Tongue (tissue), 2 donors: Measurements from ENCODE around the gene STUM. TPM values are rescaled to one million over a fixed set of nuclear protein-coding genes. Genes with fewer than 3 reads are reported as not detected.
A peak's percentile ranks its signal among the peaks of the same experiment; 100 is the strongest.

Experiments used
- DNase-seq: peaks from one replicate; pipeline ENCODE4 v3.0.0-alpha.2; 2015
- total RNA-seq: library from RNA; depleted of rRNA; stranded (reverse); fragments of >200 nt; gene quantifications from one replicate; pipeline ENCODE4 v1.2.3, GENCODE V29; 2014

STUM gene
- total RNA-seq, 1 donor from 2014 or later: 7.4 TPM

GRCh38 chr1:226640321-226641136 is 92.0 kb downstream of the STUM start:
- peak; percentile 82 for DNase-seq

DNA sequence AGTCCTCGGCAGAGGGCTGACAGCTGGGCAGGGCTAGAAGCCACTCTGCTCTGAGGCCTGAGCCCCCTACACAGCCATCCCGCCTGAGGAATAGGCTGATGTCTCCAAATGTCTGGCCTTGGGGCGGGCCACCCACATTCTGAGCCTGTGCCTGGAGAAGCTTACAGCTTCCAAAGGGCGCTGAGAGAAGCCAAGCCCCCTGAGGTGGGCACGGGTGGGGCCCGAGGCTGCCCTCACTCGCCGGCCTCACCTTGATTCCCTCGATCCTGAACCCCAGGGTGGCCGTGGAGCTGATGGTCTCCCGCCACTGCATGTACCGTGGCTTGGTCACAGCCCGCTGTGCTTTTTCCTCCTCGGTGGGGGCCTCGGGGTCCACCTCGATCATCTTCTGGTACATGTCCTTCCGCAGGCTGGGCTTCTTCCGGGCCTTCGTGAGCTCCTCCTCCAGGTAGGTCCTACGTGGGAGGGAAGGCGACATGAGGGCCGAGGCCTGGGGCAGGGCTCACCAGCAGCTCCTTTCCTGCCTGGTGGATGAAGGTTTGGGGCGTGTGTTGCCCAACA is 93.2 kb downstream of the STUM start:
- DNase-seq: no peak

- DNase-seq: no peak
Observed at GRCh38 chr1:226642421-226642820, 93.9 kb downstream of the STUM start.

GRCh38 chr1:226643177-226643576 is 94.6 kb downstream of the STUM start:
- DNase-seq: peak; percentile 63

DNA sequence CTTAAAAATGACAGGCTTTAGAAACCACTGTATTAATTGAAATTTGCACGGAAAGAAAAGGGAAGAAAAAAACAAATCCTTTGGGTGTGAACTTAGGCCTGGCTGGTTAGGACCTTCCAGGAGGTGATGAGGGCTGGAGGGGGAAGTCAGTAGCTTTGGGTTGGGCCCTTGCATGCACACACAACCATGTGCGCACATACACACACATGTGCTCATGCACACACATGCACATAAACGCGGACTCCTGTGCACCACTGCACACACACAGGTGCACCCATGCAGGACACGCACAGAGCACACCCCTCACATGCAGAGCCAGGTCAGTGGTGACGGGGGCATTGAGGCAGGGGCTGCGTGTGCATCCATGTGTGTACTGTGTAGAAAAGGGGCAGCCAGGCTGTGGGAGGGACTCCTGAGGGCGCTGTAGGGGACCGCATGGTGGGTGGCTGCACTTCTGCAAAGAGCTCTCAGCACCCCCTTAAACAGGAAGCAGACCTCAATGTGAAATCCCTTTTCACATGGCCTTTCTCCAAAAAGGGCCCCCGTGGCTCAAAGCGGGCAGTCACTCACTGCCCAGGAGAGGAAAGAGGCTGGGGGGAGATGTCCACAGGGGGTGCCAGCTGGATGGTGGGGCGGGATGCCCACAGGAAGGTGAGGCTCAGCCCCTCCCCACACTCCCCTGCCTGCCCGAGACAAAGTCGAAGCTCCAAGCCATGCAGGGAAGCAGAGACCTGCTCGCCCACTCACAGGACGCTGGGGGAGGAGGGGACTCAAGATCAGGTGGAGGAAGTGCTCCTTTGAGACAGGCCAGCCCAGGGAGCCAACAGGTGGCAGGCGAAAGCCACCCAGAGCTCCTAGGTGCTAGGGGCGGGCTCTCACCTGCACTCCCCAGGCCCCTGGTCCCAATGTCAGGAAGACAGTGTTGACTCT is 95.3 kb downstream of the STUM start:
- no peak for DNase-seq

- DNase-seq: no peak
Observed at GRCh38 chr1:226644541-226645176, 96.1 kb downstream of the STUM start.

DNA sequence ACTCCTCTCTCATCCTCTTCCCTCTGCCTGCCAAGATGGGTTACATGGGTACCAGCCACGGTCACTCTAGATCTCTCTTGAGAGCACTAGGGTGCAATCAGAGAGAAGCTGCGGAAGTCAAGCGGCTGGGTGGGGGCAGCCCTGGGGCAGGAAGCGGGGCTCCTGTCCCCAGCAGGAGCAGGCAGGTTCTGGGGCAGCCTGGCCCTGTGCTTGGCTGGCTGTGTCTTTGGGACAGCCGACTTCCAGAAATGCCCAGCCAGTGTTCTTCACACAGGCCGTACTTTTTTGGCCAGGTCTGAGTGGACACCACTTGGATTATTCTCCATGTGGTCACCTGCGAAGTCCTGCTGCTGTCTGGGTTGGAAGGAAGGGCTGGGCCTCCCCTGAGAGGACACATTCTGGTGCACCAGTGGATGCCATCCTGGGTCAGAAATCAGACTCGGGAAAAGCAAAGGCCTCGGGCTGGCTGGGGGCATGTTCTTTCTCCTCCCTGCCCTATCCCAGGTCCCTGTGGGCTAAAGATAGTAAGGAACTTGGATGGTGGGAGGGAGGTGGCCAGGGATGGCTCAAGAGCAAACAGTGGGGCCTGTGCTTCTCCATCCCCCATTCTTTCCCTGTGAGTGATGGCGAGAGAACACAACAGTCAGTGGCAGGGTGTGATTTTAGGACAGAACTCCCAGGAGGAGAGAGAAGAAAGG is 96.9 kb downstream of the STUM start:
- no peak for DNase-seq

DNA sequence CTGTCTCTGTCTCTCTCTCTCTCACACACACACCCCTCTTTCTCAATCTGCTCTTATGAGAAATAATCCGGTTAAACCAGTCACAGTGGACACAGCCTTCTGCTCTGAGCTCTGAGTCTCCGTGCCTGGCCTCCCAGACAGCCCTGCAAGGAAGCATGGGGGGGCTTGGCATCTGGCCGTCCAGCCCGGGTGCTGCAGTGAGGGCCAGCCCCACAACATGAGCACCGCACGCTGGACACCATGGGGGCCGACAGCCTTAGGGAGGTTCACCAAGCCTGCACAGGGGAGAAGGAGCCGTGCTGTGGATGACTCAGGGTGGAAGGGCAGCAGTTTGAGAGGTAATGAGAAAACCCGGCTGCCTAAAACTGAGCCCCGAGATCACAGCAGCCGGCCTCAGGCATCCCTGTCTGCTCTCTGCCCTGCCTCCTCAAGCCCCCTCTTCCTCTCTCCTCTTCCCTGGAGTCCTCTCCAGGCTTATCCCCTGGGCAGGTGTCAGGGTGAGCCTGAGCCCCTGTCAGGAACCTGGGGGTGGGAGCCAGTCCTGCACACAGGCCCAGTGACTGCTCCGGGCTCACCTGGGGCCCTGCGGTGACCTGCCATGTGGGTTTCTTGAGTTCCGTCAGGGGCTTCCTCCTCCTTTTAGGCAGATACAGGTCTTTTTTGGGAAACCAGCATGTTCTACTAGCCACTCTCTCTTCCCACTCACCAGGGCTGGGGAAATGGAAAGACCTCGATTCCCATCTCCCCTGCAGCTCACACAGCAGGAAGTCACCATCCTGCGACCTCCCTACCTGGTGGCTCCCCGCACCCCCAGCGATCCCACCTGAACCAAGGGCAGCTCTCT is 97.7 kb downstream of the STUM start:
- no peak for DNase-seq

DNA sequence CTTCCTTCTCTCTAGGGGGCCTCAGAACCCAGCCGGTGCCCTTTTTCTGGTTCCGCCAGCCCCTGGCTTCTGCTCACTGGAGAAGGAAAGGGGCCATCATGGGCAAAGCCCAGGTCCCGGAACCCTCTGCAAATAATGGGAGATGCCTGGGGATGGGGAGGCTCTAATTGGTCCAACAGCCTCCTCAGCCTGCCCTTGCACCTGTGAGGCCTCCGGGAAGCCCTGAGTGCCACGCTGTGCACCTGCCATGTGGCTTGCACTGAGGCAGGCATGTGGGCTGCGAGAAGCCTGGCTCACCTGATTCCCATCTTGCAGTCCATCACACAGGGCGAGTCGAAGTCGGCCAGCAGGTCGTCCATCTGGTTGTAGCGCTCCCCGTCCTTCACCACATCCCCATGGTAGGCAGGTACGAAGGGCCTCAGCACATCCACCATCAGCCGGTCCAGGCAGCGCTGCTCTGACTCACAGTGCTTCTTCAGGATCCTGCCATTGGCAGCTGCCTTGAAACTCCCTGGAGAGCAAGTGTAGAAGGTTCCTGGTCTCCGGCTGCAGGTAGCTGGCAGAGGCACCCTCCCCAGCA is 98.4 kb downstream of the STUM start:
- DNase-seq: no peak

GRCh38 chr1:226647719-226648118 is 99.2 kb downstream of the STUM start:
- DNase-seq: no peak

DNA sequence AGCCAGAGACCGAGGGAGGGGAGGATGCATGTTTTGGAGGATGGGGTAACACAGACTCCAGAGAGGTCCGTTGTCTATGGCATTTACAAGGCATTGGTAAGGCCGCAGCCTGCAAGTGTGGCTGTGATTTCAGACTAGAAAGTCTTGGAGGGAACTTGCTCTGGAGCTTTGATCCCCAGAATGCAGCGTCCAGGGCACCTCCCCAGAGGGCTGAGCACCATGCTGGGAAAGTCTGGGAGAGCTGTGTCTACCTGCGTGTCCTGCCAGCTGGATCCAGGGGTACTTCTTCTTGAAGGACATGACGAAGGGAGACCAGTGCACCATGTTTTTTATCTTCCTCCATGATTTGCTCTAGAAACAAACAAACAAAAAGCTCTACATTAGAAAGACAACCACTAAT is 99.9 kb downstream of the STUM start:
- DNase-seq: no peak

DNA sequence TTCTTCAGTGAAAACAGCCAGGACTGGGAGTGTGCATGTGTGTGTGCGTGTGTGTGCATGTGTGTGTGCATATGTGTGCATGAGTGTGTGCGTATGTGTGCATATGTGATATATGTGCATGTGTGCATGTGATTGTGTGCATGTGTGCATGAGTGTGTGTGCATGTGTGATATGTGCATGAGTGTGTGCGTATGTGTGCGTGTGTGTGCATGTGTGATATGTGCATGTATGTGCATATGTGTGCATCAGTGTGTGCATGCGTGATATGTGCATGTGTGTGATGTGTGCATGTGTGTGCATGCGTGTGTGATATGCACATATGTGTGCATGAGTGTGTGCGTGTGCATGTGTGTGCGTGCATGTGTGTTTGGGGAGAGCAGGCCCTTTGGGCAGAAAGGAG is 100.7 kb downstream of the STUM start:
- no peak for DNase-seq

- DNase-seq: no peak
Observed at GRCh38 chr1:226649780-226650179, 101.2 kb downstream of the STUM start.

DNA sequence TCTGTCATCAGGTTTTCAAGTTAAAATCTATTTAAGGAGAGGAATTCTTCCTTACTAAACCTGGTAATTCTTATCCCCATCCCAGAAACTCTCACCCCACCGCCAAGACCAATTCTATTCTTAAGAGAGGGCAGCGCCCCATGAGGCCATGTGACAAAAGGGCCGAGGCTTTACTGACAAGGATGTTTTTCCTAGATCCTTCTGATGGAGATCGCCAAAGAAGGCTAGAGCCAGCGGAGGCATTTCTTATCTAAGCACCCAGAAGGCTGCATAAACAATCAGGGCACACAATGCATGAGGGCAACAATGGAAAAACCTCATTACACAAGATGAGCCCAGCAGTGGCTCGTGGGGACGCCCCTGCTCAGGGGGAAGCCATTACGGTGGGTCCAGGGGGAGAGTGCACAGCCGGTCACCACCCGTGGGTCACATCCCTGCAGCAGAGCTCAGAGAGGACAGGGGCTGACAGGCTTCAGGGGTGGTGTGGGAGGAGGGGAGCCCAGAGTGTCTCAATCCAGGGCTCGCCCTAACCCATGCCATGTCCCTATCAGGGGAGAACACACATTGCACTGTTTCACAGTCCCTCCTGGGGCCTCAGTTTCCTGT is 101.8 kb downstream of the STUM start:
- no peak for DNase-seq

DNA sequence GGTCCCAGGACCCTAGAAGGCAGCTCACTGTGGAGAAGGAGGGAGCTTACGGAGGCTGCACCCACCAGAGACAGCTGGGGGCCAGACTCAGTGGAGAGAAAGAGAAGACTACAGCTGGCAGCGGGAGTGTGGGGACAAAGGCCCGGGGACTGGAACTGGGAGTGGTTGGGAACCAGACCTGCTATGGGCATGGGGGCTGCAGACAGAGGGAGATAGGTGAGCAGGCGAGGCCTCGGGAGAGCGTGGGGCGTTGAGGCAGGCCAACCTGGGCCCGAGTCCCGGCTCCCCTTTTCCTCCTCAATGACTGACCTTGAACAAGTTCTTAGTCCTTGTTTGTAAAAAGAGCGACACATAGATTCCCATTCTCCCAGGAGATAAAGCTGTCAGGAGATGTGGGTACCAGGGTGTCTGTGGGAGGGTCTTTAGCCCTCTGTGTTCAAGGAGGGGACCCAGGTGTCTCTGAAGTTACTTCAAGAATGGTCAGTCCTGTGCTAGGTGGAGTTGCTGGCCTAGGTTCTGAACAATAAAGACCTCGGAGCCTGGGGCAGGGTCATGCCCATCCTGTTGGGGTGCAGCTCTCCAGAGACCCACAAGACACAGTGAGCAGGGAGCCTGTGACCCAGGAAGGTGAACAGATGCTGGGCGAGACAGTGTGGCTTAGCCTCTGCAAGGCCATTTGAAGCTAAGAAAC is 102.6 kb downstream of the STUM start:
- DNase-seq: no peak

- no peak for DNase-seq
Observed at GRCh38 chr1:226651732-226652105, 103.2 kb downstream of the STUM start.

GRCh38 chr1:226652613-226653012 is 104.0 kb downstream of the STUM start:
- no peak for DNase-seq

- no peak for DNase-seq
Observed at GRCh38 chr1:226653311-226653921, 104.9 kb downstream of the STUM start.

DNA sequence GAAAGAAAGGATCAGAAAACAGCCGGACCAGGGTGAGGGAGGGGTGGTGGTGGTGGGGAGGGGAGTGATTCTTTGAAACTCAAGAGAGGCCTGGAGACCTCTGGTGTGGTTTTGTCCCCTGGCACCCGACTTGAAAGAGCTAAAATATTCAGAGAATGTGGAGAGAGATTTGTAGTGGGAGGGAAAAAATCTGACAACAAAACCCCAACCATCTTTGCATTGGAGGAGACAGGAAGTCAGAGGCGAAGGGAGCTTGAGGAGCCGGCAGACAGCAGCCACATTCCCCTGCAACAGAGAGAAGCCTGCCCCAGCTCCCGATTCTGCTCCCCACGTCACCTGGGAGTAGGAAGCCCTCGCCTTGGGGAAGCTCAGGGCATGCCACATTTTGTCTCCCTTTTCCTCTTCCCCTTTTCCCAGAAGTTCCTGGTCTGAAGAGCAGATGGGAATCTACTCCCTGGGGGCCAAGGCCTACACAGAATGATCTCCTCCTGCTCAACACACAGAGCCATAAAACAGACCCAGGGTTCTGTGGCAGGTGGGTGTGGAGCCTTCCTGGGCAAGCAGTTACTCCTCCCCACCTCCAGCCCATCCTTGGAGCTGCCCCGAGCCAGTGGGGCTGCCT is 105.6 kb downstream of the STUM start:
- DNase-seq: no peak
